Psoas muscle (tissue), 8 donors: ENCODE results near the gene CEP70. TPM values are rescaled to one million over a fixed set of nuclear protein-coding genes. Genes with fewer than 3 reads are reported as not detected.

ENCODE experiments used
- ATAC-seq, 4 donors: fragments of 200-7000 bp; cut with Tn5 transposase; one replicate each; pipeline ENCODE4 v1.9.1; 2020; ENCODE audit warnings: moderate library complexity in 3 of 4, mild to moderate bottlenecking in 2 of 4
- DNase-seq, 2 donors: peaks; one replicate each; pipeline ENCODE4 v3.0.0-alpha.2; 2020
- H3K27ac ChIP-seq: fragments of 200-600 bp; one replicate; pipeline ENCODE4 v1.8.0; 2022
- H3K27me3 ChIP-seq, 3 donors: fragments of 200-600 bp in 1 of 3; one replicate each; pipeline versions ENCODE4 v1.6.1 to v1.8.0; 2013 to 2022; ENCODE audit warnings: low read length in 2 of 3, mild to moderate bottlenecking in 2 of 3, moderate library complexity in 1 of 3; ENCODE audit not compliant: insufficient read depth in 3 of 3
- H3K36me3 ChIP-seq, 2 donors: fragments of 200-600 bp in 1 of 2; one replicate each; pipeline versions ENCODE4 v1.6.1 to v1.8.0; 2013 to 2022; ENCODE audit warnings: low read depth in 1 of 2, mild to moderate bottlenecking in 1 of 2, moderate library complexity in 1 of 2; ENCODE audit not compliant: insufficient read depth in 1 of 2
- H3K4me1 ChIP-seq: fragments of 200-600 bp; one replicate; pipeline ENCODE4 v1.8.0; 2022
- H3K4me3 ChIP-seq: fragments of 200-600 bp; one replicate; pipeline ENCODE4 v1.8.0; 2022; ENCODE audit warnings: mild to moderate bottlenecking
- H3K9me3 ChIP-seq: fragments of 200-600 bp; one replicate; pipeline ENCODE4 v1.8.0; 2022
- CTCF ChIP-seq: fragments of 200-600 bp; IDR thresholded peaks from one replicate; pipeline ENCODE4 v1.8.0; 2022; ENCODE audit warnings: antibody characterized with exemption
- WGBS, 3 donors: extraction: QIAGEN DNeasy Blood & Tissue Kit; methylation state at CpG; one replicate each; pipeline versions ENCODE4 v1.1.6 to v1.1.7; 2013; 5-methylcytosine and 5-hydroxymethylcytosine counted together
- intact Hi-C, 2 donors: fragments of 100-400 bp; cut with DNase I; formaldehyde crosslinking; loops; one replicate each; pipeline versions ENCODE4 v1.11.0 to v1.14.2; 2022
- polyA plus RNA-seq, 3 donors: library from polyadenylated mRNA; stranded (reverse); fragments of 200-250 nt; gene quantifications; one replicate each; pipeline ENCODE4 v1.2.3, GENCODE V29; 2013
- total RNA-seq, 4 donors: library from RNA; stranded (reverse); fragmentation: NEBNext Ultra II Directional in 2 of 4; extraction: Animal tissue kit (Norgen Biotek cat#: 25700) in 2 of 4; gene quantifications; one replicate each; pipeline versions ENCODE4 v1.2.1 to v1.2.4, GENCODE V29; 2021 to 2023
- donor health status: healthy with polysubstance abuse.
- donor health status: DM: no; HTN: no; CAD: no; lungs with moderate emphysema.
- donor health status: Bipolar disorder and iron deficiency.
- donor health status: healthy.
- donor health status: DM: yes; HTN: yes; CAD: no.
- donor health status: DM: no; HTN: no; CAD: no.
- donor health status: DM: no; HTN: no; CAD: no.
- donor health status: DM: yes; HTN: yes; CAD: no.

CEP70 gene
- total and polyA plus RNA-seq, 7 donors, result 4.1 to 30.4 (median 21.4) TPM

GRCh38 chr3:138593488-138594149 is 441 bp downstream of the CEP70 start:
- H3K4me1 ChIP-seq, result no peaks in the 10 kb centered on the region
- H3K27ac ChIP-seq, result peak overlapping the region; percentile 94
- intact Hi-C loops, result loop anchor here (1.0 to 2.0 kb wide), 6 partner anchors 15 to 329 kb away; partner anchors contain the start of gene FAIM (in 1 of the 2)
- DNase-seq (no peak), ATAC-seq (no peak)
- 13 to 18% (median 14%) methylated on average over 22 of the region's 22 CpGs for WGBS, 3 donors
- TF ChIP-seq CTCF, result no peak
- peaks cover 0 to 16% of the 10 kb centered on the region in 2 donors for H3K36me3 ChIP-seq
- no peaks in the 10 kb centered on the region for H3K9me3 ChIP-seq
- no peaks in the 10 kb centered on the region for H3K27me3 ChIP-seq
- peak overlapping the region; percentile 86 for H3K4me3 ChIP-seq

GRCh38 chr3:138591392-138591791 is 2.7 kb downstream of the CEP70 start:
- Histone ChIP-seq H3K4me1 (no peaks in the 10 kb centered on the region), H3K9me3 (no peaks in the 10 kb centered on the region), H3K36me3 (peaks cover 0 to 20% of the 10 kb centered on the region in 2 donors), H3K27me3 (no peaks in the 10 kb centered on the region), H3K4me3 (no peak overlapping the region), H3K27ac (no peak overlapping the region)
- intact Hi-C loops, result no loop called here
- WGBS, 3 donors, result 63 to 77% (median 64%) methylated on average over 1 of the region's 1 CpG
- DNase-seq (no peak), ATAC-seq (no peak)
- no peak for TF ChIP-seq CTCF

GRCh38 chr3:138588445-138588844 is 5.6 kb downstream of the CEP70 start:
- Histone ChIP-seq H3K27ac (no peak overlapping the region), H3K9me3 (no peaks in the 10 kb centered on the region), H3K4me1 (no peaks in the 10 kb centered on the region), H3K27me3 (no peaks in the 10 kb centered on the region), H3K4me3 (no peak overlapping the region), H3K36me3 (peaks cover 0 to 20% of the 10 kb centered on the region in 2 donors)
- DNase-seq (no peak), ATAC-seq (no peak)
- 89 to 92% (median 90%) methylated on average over 5 of the region's 5 CpGs for WGBS, 3 donors
- TF ChIP-seq CTCF, result no peak
- intact Hi-C loops, result loop anchor here in 1 of 2 donors (10.0 kb wide), 1 partner anchor 154 kb away; the partner anchor contains the start of gene ESYT3

DNA sequence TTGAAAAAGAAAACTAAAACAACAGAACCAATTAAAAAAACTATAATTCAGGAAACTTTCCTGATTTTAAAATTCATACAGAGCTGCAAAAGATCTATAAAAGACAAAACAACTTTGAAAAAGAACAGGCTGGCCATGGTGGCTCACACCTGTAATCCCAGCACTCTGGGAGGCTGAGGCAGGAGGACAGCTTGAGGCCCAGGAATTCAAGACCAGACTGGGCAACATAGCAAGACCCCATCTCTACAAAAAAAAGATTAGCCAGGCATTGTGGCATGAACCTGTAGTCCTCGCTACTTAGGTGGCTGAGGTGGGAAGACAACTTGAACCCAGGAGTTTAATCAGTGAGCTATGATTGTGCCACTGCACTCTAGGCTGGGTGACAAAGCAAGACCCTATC is 6.7 kb downstream of the CEP70 start:
- WGBS, 3 donors, result 94 to 100% (median 100%) methylated on average over 1 of the region's 1 CpG
- H3K36me3 ChIP-seq, result peaks cover 0 to 20% of the 10 kb centered on the region in 2 donors
- H3K4me1 ChIP-seq, result no peaks in the 10 kb centered on the region
- TF ChIP-seq CTCF, result no peak
- no peaks in the 10 kb centered on the region for H3K27me3 ChIP-seq
- H3K27ac ChIP-seq, result no peak overlapping the region
- DNase-seq (no peak), ATAC-seq (no peak)
- H3K4me3 ChIP-seq, result no peak overlapping the region
- intact Hi-C loops, result loop anchor here in 1 of 2 donors (10.0 kb wide), 1 partner anchor 153 kb away; the partner anchor contains the start of gene ESYT3
- no peaks in the 10 kb centered on the region for H3K9me3 ChIP-seq
